T-helper 1 cell treated with Interleukin-12 subunit alpha and Interleukin-12 subunit beta and Interleukin-4 antibody, amounts not matched to agents 30 ng/mL and 1 ng/mL, for 36 hours (primary cell): Measurements from ENCODE around the gene ACTL9. TPM values are rescaled to one million over a fixed set of nuclear protein-coding genes. Genes with fewer than 3 reads are reported as not detected.
"Not testable (repeated sequence)": the region's sequence is repeated elsewhere in the genome, so short reads cannot be mapped to it uniquely, and the experiment has no call there.

Source experiments
- intact Hi-C: fragments of 100-400 bp; cut with micrococcal nuclease; formaldehyde crosslinking; loops from one replicate; pipeline ENCODE4 v1.15.1; 2024
- total RNA-seq: library from RNA; stranded (reverse); gene quantifications from 2 replicates; pipeline ENCODE4 v1.2.3, GENCODE V29; 2022

The ACTL9 gene, protein sequence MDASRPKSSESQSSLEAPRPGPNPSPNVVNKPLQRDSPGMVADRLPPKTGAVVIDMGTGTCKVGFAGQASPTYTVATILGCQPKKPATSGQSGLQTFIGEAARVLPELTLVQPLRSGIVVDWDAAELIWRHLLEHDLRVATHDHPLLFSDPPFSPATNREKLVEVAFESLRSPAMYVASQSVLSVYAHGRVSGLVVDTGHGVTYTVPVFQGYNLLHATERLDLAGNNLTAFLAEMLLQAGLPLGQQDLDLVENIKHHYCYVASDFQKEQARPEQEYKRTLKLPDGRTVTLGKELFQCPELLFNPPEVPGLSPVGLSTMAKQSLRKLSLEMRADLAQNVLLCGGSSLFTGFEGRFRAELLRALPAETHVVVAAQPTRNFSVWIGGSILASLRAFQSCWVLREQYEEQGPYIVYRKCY
- total RNA-seq = not detected in 2 replicates

DNA sequence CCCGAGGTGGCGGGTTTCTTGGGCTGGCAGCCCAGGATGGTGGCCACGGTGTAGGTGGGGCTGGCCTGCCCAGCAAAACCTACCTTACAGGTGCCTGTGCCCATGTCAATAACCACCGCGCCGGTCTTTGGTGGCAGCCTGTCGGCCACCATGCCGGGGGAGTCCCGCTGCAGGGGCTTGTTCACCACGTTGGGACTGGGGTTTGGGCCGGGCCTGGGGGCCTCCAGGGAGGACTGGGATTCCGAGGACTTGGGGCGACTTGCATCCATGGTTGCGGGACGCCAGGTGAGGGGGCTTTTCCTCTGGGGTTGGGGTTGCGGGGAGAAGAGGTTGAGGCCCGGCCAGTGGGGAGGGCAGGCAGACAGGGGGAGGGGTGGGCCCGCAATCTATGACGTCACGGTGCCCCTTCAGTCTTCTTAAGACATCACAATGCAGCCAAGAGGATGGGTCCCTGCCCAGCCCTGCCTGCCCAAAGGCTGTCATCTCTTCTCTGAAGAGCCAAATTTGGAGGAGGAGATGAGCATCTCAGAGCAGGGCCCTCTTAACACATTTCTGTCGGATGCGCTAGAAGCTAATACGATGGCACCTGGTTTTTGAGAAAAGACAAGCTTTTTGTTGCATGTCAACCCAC lies at the start of gene ACTL9:
ACTL9 (minus strand) TSS at position 363 of the 631 bp plus-strand sequence; CDS start at position 269, 94 bp downstream.
- intact Hi-C loops = loop anchor here (10.0 kb wide), 1 partner anchor 136 kb away; the partner anchor contains the start of genes MBD3L1 and ZNF558

DNA sequence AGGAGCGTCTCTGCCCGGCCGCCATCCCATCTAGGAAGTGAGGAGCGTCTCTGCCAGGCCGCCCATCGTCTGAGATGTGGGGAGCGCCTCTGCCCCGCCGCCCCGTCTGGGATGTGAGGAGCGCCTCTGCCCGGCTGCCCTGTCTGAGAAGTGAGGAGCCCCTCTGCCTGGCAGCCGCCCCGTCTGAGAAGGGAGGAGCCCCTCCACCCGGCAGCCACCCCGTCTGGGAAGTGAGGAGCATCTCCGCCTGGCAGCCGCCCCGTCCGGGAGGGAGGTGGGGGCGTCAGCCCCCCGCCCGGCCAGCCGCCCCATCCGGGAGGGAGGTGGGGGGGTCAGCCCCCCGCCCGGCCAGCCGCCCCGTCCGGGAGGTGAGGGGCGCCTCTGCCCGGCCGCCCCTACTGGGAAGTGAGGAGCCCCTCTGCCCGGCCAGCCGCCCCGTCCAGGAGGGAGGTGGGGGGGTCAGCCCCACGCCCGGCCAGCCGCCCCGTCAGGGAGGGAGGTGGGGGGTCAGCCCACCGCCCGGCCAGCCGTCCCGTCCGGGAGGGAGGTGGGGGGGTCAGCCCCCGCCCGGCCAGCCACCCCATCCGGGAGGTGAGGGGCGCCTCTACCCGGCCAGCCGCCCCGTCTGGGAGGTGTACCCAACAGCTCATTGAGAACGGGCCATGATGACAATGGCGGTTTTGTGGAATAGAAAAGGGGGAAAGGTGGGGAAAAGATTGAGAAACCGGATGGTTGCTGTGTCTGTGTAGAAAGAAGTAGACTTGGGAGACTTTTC lies 40.9 kb upstream of the ACTL9 start:
- intact Hi-C loops = not testable (repeated sequence)

DNA sequence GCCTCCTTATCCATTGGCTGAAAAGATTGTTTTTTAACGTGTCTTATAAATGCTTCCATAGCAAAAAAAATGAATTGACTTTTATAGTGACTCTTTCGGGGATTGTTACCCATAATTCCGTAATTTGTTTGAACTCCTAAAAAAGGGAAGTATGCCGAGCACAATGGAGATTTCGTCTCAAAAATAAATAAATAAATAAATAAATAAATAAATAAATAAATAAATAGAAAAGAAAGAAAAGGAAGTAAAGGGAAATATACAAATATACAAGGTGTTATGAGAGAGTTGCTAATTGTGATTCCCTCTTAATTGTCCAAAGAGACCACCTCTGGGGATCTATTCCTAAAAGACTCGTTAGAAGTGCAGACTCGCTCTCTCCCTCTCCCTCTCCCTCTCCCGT lies 39.8 kb upstream of the ACTL9 start:
- intact Hi-C loops = no loop called here

DNA sequence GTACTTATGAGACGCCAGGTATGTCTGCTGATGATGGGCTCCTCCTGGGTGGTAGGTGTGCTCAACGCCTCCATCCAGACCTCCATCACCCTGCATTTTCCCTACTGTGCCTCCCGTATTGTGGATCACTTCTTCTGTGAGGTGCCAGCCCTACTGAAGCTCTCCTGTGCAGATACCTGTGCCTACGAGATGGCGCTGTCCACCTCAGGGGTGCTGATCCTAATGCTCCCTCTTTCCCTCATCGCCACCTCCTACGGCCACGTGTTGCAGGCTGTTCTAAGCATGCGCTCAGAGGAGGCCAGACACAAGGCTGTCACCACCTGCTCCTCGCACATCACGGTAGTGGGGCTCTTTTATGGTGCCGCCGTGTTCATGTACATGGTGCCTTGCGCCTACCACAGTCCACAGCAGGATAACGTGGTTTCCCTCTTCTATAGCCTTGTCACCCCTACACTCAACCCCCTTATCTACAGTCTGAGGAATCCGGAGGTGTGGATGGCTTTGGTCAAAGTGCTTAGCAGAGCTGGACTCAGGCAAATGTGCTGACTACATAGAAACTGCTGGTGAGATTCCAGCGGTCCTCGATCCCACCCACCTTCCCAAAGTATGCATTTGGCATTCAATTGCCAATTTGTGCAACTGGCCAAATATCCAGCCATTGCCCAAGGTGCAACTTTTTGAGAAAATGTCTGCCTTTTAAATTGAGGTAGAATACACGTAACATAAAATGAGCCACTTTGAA lies 33.0 kb upstream of the ACTL9 start:
- intact Hi-C loops = no loop called here

DNA sequence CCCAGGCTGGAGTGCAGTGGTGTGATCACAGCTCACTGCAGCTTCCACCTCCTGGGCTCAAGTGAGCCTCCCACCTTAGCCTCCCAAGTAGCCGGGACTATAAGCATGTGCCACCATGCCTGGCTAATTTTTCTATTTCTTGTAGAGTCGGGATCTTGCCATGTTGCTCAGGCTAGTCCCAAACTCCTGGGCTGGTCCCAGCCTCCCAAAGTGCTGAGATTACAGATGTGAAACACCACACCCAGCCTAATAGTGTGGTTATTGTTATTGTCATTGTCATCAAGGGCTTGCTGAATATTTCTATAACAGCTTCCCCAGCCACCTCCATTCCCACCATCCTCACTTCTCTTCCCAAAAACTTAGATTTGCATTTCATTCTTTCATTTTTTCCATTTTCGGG lies 25.7 kb upstream of the ACTL9 start:
- intact Hi-C loops = no loop called here

DNA sequence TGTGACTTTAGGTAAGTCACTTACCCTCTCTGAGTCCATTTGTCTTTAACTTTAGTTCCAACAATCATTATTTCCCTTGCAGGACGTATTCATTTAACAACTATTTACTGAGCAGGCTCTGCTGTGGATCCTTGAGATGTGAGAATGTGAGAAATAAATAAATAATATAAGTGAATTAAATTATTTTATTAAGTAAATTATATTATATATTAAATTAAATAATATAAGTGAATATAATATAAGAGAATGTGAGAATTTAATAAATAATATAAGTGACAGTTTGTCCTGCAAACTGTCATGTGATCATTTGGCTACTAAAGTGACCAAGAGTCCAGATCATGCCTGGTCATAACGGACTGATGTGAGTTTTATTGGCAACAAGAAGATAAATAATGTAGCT lies 23.4 kb upstream of the ACTL9 start:
- intact Hi-C loops = no loop called here

DNA sequence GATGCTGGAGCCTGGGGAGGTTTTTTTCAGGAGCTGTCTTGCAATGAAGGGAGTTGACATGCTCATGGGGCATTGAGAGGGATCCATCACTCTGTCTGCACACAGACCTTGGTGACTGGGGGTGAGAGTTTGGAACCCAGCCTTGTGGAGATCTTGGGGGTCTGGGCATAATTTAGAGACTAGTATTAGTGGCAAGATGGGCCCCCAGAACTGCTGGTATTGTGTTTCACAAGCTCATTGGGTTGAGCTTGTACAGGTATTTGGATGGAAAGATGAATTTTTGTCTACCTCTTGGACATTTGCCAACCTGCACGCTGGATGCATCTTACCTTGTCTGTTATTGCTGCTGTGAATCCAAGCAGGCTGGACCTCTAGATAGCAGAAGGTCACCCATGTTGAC lies 22.7 kb upstream of the ACTL9 start, which contains the start of gene OR2Z1:
OR2Z1 (plus strand) TSS at position 301 of the 400 bp plus-strand sequence. CDS start 9,395 bp downstream, outside the sequence.
- intact Hi-C loops = no loop called here

DNA sequence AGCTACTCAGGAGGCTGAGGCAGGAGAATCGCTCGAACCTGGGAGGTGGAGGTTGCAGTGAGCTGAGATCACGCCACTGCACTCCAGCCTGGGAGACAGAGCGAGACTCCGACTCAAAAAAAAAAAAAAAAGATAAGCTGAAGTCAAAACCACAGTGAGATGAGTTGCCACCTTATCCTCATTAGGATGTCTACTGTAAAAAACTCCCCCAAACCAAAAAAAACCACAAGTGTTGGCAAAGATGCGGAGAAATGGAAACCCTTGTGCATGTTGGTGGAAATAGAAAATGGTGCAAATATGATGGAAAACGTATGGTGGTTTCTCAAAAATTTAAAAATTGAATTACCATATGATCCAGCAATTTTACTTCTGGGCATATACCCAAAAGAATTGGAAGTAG lies 11.7 kb upstream of the ACTL9 start:
- intact Hi-C loops = not testable (repeated sequence)

DNA sequence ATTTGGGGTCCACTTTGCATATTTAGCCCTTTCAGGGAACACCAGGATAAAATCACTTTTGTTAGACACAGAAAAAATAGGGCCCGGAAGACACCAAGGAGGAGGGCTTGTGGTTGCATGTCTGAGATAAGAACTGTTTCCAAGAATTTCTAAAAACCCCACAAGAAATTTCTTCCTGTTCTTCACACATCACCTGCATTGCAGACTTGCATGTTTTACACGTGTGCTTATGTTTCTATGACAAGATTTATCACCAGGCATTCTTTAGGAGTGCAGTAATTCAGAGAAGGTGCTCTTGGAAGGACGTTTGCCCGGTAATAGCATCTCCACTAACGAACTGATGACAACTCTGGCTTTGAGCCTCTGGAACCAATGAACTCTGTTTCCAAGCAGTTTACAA lies 7.1 kb upstream of the ACTL9 start:
- intact Hi-C loops = no loop called here

DNA sequence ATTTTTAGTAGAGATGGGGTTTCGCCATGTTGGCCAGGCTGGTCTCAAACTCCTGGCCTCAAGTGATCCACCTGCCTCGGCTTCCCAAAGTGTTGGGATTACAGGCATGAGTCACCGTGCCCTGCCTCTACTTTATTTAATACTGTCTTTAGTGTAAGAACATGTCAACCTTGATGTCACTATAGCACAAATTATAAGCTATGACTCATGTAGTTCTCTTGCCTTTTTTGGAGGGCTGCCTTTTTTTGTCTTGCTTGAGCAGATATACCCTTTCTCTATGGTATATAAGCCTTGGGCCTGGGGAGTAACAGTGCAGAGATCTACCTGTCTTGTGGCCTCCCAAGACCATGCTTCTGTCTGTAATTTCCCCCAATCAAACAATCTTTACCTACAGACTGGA lies 6.7 kb upstream of the ACTL9 start:
- intact Hi-C loops = not testable (repeated sequence)

DNA sequence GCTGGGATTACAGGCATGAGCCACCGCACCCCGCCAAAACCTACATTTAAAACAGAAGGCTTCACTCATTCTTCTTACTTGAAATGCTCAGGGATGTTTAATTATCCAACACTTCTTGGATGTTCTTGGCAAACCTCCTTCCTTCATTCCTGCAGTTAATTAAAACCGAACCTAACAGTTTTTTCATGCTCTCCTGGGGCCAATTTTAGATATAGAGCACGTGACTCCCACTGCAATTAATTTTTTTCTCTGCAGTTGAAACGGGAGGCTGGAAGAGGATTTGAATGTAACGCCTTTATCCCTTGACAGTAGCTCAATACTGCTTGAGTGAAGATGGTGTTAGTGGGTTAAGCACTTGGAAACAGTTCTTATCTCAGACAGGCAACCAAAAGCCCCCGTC lies 4.6 kb upstream of the ACTL9 start:
- intact Hi-C loops = no loop called here

DNA sequence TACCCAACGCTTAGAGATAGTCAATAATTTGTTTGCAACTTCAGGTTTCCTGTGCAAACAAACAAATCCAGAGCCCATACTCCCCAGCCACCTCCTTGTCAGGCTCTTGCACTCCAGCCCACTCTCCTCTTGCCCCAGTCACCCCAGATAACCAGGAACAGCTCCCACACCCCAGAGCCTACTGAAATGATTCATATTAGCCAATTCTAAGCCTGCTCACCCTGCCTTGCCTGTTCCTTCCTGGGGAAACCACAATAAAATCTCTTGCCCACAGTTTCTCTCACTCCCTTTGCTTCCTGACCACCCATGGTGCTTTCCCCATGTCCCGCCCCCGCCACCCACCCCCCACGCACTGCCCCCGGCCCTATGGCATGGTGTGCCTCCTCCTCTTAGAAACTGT lies 3.8 kb upstream of the ACTL9 start:
- intact Hi-C loops = no loop called here

DNA sequence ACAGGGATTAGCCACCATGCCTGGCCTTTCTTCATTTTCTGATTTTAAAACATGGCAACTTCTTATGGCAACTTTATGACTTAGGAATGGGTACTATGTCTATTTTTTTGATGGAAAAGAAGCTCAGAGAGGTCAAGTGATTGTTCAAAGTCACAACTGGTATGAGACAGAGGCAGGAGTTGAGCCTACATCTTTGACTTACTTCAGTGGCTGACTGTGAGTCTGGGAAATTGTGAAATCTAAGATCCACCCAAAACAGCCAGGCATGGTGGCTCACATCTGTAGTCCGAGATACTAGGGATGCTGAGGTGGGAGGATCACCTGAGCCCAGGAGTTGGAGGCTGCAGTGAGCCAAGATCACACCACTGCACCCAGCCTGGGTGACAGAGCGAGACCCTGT lies 2.4 kb upstream of the ACTL9 start:
- intact Hi-C loops = no loop called here

DNA sequence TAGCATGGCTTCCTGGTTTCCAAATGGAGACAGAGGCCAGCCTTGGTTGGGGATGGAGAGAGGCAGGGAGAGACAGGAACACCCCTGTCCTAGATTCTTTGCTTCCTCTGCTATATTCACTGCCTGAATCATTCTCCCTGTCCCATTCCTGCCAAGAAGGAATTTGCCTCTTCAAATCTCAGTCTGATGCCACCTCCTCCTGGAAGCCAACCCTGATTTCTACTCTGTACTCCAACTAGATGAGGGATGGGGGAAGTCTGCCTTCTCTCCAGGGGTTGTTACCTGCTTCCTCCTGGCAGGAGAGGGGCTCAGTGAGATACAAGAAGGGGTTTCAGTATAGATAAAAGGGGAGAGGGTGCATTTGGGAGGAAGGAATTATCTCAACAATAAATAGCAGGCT lies 1.3 kb upstream of the ACTL9 start:
- intact Hi-C loops = loop anchor here (10.0 kb wide), 1 partner anchor 135 kb away; the partner anchor contains the start of genes MBD3L1 and ZNF558

DNA sequence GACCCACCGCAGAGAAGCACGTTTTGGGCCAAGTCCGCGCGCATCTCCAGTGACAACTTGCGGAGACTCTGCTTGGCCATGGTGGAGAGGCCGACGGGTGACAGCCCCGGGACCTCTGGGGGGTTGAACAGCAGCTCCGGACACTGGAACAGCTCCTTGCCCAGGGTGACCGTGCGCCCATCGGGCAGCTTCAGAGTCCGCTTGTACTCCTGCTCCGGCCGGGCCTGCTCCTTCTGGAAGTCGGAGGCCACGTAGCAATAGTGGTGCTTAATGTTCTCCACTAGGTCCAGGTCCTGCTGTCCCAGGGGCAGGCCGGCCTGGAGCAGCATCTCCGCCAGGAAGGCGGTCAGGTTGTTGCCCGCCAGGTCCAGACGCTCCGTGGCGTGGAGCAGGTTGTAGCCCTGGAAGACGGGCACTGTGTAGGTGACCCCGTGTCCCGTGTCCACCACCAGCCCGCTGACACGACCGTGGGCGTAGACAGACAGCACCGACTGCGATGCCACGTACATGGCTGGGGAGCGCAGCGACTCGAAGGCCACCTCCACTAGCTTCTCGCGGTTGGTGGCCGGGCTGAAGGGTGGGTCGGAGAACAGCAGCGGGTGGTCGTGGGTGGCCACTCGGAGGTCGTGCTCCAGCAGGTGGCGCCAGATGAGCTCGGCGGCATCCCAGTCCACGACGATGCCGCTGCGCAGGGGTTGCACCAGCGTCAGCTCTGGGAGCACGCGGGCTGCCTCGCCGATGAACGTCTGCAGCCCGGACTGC lies 743 bp downstream of the ACTL9 start:
- intact Hi-C loops = loop anchor here (10.0 kb wide), 1 partner anchor 137 kb away; the partner anchor contains the start of genes MBD3L1 and ZNF558

DNA sequence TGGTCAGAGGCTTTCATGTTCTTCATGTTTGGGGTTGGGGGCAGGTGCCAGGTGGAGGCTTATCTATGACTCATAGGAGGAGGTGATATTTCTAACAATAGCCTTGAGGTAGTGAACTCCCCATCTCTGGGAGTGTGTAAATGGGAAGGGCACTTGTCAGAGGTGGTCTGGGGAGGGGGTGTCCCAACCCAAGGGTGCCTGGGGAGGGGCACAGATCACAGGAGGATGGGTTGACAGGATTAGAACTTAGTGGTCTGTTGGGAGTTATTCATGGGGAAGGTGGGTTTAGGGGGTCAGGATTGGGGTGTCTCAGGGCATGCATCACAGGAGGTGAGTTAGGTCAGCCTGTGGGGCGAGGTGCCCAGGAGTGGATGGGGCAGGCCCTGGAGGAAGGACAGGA lies 1.6 kb downstream of the ACTL9 start:
- intact Hi-C loops = loop anchor here (10.0 kb wide), 1 partner anchor 138 kb away; the partner anchor contains the start of genes MBD3L1 and ZNF558

DNA sequence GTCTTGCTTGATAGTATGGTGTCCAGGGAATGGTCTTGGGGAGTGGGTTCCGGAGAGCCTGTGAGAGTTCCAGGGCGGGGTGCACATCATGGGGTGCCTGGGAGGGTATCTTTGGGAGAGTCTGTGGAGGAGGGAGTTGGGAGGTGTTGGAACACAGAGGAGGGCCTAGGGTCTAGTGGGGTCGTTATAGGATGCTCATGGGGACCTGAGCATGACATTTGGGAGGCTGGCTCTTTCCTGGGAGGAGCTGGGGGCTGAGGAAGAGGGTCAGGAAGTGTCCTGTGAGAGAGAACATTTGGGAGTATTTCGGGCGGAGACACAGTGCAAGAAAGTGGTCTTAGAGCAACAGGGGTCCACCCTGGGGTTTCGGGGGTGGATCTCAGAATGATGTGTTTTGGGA lies 2.7 kb downstream of the ACTL9 start:
- intact Hi-C loops = loop anchor here (2.0 to 10.0 kb wide), 2 partner anchors 115 to 139 kb away; partner anchors contain the start of genes MBD3L1 and ZNF558

DNA sequence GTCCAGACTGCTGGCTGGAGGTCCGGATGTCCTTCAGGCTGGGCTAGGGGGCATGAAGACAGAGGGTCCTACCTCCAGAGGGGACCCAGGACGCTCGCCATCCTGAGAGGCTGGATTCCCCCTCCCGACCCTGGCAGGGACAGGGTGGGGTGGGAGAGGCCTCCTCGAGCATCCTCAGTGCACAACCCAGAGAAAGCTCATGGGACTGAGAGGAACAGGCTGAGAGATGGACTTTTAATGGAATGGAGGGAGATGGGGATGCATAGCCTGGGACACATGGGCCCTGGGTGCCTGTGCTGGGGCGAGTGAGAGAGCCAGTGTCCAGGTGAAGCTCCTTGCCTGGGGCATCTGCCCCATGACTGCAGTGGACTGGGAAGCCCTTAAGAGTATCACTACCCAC lies 3.1 kb downstream of the ACTL9 start:
- intact Hi-C loops = loop anchor here (2.0 to 10.0 kb wide), 2 partner anchors 115 to 139 kb away; partner anchors contain the start of genes MBD3L1 and ZNF558

DNA sequence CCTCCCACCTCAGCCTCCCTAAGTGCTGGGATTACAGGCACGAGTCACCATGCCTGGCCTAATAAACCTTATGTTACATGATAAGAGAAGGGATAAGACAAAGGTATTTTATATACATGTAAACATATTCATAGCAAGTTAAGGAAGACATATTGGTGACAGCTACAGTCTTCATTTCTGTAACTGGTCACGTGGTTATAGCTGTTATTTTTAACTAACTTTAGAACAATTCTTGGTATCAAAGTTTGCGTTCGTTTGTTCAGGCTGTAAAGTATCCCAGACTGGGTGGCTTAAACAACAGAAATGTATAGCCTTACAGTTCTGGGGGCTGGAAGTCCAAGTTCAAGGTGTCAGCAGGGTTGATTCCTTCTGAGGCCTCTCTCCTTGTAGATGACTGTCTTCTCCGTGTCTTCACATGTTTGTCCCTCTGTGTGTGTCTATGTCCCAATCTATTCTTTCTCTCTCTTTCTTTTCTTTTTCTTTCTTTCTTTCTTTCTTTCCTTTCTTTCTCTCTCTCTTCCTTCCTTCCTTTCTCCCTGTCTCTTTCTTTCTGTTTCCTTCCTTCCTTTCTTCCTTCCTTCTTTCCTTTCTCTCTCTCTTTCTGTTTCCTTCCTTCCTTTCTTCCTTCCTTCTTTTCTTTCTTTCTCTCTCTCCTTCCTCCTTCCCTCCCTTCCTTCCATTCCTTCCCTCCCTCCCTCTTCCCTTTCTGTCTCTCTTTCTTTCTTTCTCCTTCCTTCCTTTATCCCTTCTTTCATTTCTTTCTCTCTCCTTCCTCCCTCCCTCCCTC lies 7.6 kb downstream of the ACTL9 start:
- intact Hi-C loops = loop anchor here (5.0 to 10.0 kb wide), 2 partner anchors 144 to 391 kb away; partner anchors contain the start of genes MBD3L1 and ZNF558
